Activated naive CD8-positive, alpha-beta T cell treated with anti-CD3 and anti-CD28 coated beads for 36 hours (primary cell): ENCODE data around the gene OR2Y1. TPM values are rescaled to one million over a fixed set of nuclear protein-coding genes. Genes with fewer than 3 reads are reported as not detected.
"Not testable (repeated sequence)": the region's sequence is repeated elsewhere in the genome, so short reads cannot be mapped to it uniquely, and the experiment has no call there.

Source experiments
- DNase-seq: peaks from one replicate; pipeline ENCODE4 v3.0.0; 2021
- H3K27ac Mint-ChIP-seq: one replicate; pipeline ENCODE4 v1.8.0; 2022; ENCODE audit warnings: mild to moderate bottlenecking, moderate library complexity, mixed read lengths
- H3K27me3 Mint-ChIP-seq: one replicate; pipeline ENCODE4 v1.8.0; 2022; ENCODE audit warnings: mild to moderate bottlenecking, mixed read lengths
- H3K36me3 Mint-ChIP-seq: one replicate; pipeline ENCODE4 v1.8.0; 2021; ENCODE audit warnings: mild to moderate bottlenecking, mixed read lengths
- H3K4me1 Mint-ChIP-seq: one replicate; pipeline ENCODE4 v1.8.0; 2021; ENCODE audit warnings: mixed read lengths
- H3K4me3 Mint-ChIP-seq: one replicate; pipeline ENCODE4 v1.8.0; 2022; ENCODE audit warnings: mild to moderate bottlenecking, moderate library complexity, mixed read lengths
- H3K9me3 Mint-ChIP-seq: one replicate; pipeline ENCODE4 v1.8.0; 2022; ENCODE audit warnings: mixed read lengths
- total RNA-seq, 2 experiments: library from RNA; stranded (reverse); gene quantifications; one replicate each; pipeline ENCODE4 v1.2.3, GENCODE V29; 2021

OR2Y1 gene
- total RNA-seq, 2 experiments from 2014 or later = not detected

DNA sequence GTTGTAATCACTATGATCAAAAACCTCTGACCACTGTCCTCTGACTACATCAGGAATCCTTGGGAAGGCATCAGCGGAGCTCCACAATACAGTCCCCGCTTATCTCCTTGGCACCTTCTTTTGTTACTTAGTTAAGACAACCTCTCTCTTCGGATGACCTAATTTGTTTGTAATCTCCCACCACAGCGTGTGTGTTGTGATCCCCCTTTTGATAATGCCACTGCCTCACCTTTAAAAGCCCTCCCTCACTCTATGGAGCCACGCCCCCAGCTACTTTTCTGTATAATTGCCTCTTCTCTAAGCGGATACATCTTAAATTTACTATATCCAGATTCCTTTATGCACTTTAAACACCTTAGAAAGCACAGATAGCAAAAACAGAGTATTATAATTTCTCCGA, 35.9 kb downstream of the OR2Y1 start:
- H3K4me3 Mint-ChIP-seq = no peak overlapping the region
- no peaks in the 10 kb centered on the region for H3K36me3 Mint-ChIP-seq
- H3K27me3 Mint-ChIP-seq = no peaks in the 10 kb centered on the region
- peaks cover 6% of the 10 kb centered on the region for H3K4me1 Mint-ChIP-seq
- peaks cover 4% of the 10 kb centered on the region for H3K9me3 Mint-ChIP-seq
- no peak overlapping the region for H3K27ac Mint-ChIP-seq
- no peak for DNase-seq

DNA sequence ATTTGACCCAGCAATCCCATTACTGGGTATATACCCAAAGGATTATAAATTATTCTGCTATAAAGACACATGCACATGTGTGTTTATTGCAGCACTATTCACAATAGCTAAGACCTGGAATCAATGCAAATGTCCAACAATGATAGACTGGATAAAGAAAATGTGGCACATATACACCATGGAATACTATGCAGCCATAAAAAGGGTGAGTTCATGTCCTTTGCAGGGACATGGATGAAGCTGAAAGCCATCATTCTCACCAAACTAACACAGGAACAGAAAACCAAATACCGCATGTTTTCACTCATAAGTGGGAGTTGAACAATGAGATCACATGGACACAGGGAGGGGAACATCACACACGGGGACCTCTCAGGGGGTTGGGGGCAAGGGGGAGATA, 36.5 kb downstream of the OR2Y1 start:
- H3K9me3 Mint-ChIP-seq, H3K4me3 Mint-ChIP-seq, H3K27ac Mint-ChIP-seq, DNase-seq, H3K36me3 Mint-ChIP-seq, H3K27me3 Mint-ChIP-seq: not testable (repeated sequence)
- H3K4me1 Mint-ChIP-seq = peaks cover 11% of the 10 kb centered on the region

- H3K27ac Mint-ChIP-seq, H3K4me3 Mint-ChIP-seq: not testable (repeated sequence)
Observed at GRCh38 chr5:180700440-180700839, 39.4 kb downstream of the OR2Y1 start.

DNA sequence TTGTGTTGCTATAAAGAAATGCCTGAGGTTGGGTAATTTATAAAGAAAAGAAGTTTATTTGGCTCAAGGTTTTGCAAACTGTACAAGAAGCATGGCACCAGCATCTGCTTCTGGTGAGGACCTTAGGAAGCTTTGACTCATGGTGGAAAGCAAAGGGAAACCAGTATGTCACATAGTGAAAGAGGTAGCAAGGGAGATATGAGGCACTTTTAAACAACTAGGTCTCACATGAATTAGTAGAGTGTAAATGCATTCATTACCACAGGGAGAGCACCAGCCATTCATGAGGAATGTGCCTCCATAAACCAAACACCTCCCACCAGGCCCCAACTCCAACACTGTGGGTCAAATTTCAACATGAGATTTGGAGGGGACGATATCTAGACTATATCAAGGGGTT, 40.8 kb downstream of the OR2Y1 start:
- H3K27me3 Mint-ChIP-seq = no peaks in the 10 kb centered on the region
- no peak overlapping the region for H3K4me3 Mint-ChIP-seq
- no peak for DNase-seq
- H3K4me1 Mint-ChIP-seq = peaks cover 11% of the 10 kb centered on the region
- peak overlapping the region; percentile 68 for H3K27ac Mint-ChIP-seq
- peaks cover 4% of the 10 kb centered on the region for H3K9me3 Mint-ChIP-seq
- no peaks in the 10 kb centered on the region for H3K36me3 Mint-ChIP-seq

More at GRCh38 chr5:180700440-180700839, 39.4 kb downstream of the OR2Y1 start:
- DNase-seq, H3K36me3 Mint-ChIP-seq, H3K27me3 Mint-ChIP-seq, H3K9me3 Mint-ChIP-seq: not testable (repeated sequence)
- H3K4me1 Mint-ChIP-seq = peaks cover 11% of the 10 kb centered on the region

GRCh38 chr5:180696116-180696515, 43.7 kb downstream of the OR2Y1 start:
- no peak for DNase-seq
- Mint-ChIP-seq H3K27ac (no peak overlapping the region), H3K9me3 (peaks cover 3% of the 10 kb centered on the region), H3K4me3 (no peak overlapping the region), H3K27me3 (no peaks in the 10 kb centered on the region), H3K36me3 (no peaks in the 10 kb centered on the region), H3K4me1 (peaks cover 24% of the 10 kb centered on the region)

- H3K27me3 Mint-ChIP-seq = no peaks in the 10 kb centered on the region
- H3K36me3 Mint-ChIP-seq = no peaks in the 10 kb centered on the region
- no peak overlapping the region for H3K4me3 Mint-ChIP-seq
- no peaks in the 10 kb centered on the region for H3K9me3 Mint-ChIP-seq
- no peak for DNase-seq
- H3K4me1 Mint-ChIP-seq = peaks cover 37% of the 10 kb centered on the region
- H3K27ac Mint-ChIP-seq = no peak overlapping the region
Observed at GRCh38 chr5:180692429-180692828, 47.4 kb downstream of the OR2Y1 start.

DNA sequence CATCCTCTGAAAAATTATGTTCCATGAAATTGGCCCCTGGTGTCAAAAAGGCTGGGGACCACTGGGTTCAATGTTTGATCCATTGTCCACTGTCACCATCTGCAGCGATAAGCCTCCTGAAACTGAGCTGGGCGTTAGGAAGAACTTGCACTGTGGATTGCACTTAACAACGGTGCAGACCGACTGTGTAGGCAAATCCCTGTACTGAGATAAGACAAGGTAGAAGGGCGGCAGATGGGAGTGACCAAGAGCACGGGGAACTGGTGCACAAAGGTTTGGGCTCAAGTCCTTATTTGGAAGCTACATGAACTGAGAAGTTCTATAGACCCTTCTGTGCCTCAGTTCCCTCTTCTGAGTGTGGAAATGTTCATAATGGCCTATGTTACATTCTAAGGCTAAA, 48.8 kb downstream of the OR2Y1 start:
- H3K27ac Mint-ChIP-seq = no peak overlapping the region
- H3K4me3 Mint-ChIP-seq = no peak overlapping the region
- H3K9me3 Mint-ChIP-seq = no peaks in the 10 kb centered on the region
- H3K27me3 Mint-ChIP-seq = no peaks in the 10 kb centered on the region
- DNase-seq = no peak
- H3K36me3 Mint-ChIP-seq = no peaks in the 10 kb centered on the region
- H3K4me1 Mint-ChIP-seq = peaks cover 41% of the 10 kb centered on the region

GRCh38 chr5:180690562-180690961, 49.3 kb downstream of the OR2Y1 start:
- no peak for DNase-seq
- H3K4me1 Mint-ChIP-seq = peaks cover 44% of the 10 kb centered on the region
- no peak overlapping the region for H3K27ac Mint-ChIP-seq
- no peaks in the 10 kb centered on the region for H3K36me3 Mint-ChIP-seq
- no peaks in the 10 kb centered on the region for H3K9me3 Mint-ChIP-seq
- no peaks in the 10 kb centered on the region for H3K27me3 Mint-ChIP-seq
- H3K4me3 Mint-ChIP-seq = no peak overlapping the region

- Mint-ChIP-seq H3K9me3 (no peaks in the 10 kb centered on the region), H3K4me1 (peaks cover 49% of the 10 kb centered on the region), H3K27ac (peak overlapping the region; percentile 86), H3K4me3 (peak overlapping the region; percentile 71), H3K27me3 (no peaks in the 10 kb centered on the region), H3K36me3 (no peaks in the 10 kb centered on the region)
- DNase-seq = no peak
Observed at GRCh38 chr5:180689775-180690174, 50.1 kb downstream of the OR2Y1 start.

Other genes with a start within 250 kb of the OR2Y1 start
- 10 to 100 TPM; 35.4 to 37.5 TPM for gene CNOT6, start 245.7 kb downstream of the OR2Y1 start, total RNA-seq
- gene SCGB3A1, start 148.6 kb downstream of the OR2Y1 start, total RNA-seq = 1 to 10 TPM; 1.1 to 1.7 TPM
- 1 to 10 TPM; 5.2 to 6.0 TPM for gene FLT4, start 90.5 kb downstream of the OR2Y1 start, total RNA-seq
- gene MGAT1, start 62.7 kb upstream of the OR2Y1 start, total RNA-seq = 100 to 1,000 TPM in 1 of 2 experiments, 10 to 100 TPM in 1; 99.1 to 101 TPM
- 10 to 100 TPM; 21.2 to 23.7 TPM for gene ZFP62, start 121.2 kb upstream of the OR2Y1 start, total RNA-seq
- gene BTNL8, start 159.1 kb upstream of the OR2Y1 start, total RNA-seq = under 1 TPM; 0.12 to 0.20 TPM
- gene BTNL3, start 248.8 kb upstream of the OR2Y1 start, total RNA-seq = not detected